Measurements from ENCODE around the gene POM121L12.

DNA sequence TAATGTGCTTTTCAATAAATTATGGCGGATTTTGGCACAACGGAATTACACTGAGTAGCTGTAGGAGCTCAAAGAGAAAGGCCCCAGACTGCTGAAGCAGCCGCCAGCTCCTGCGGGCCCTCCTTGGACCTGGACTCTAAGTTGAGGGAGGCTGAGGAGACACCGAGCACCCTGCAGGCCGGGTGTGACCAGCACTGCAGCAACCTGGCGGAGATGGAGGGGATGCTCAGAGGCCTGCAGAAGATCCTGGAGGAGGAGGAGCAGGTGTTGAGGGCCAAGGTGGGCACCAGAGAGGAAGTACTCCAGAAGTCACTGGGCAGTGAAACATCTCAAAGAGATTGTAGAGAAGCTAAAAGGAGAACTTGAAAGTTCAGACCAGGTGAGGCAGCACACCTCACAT lies 33.0 kb upstream of the POM121L12 start:
- TF ChIP-seq CTCF (IDR thresholded peaks at IDR 0.05; ENCODE audit: low read length) (no peak), EZH2 (optimal IDR thresholded peaks at IDR 0.05; ENCODE audit: low read depth, low read length) (no peak)

Measured in MM.1S (cell line).